Activated T-cell treated with anti-CD3 and anti-CD28 coated beads, Interleukin-2, amount 50 U/mL, for 1 hour (primary cell): ENCODE measurements around the gene PLCG2.

Source experiments
- DNase-seq: peaks from one replicate; pipeline ENCODE4 v3.0.0-alpha.2; 2020

The PLCG2 gene

DNA sequence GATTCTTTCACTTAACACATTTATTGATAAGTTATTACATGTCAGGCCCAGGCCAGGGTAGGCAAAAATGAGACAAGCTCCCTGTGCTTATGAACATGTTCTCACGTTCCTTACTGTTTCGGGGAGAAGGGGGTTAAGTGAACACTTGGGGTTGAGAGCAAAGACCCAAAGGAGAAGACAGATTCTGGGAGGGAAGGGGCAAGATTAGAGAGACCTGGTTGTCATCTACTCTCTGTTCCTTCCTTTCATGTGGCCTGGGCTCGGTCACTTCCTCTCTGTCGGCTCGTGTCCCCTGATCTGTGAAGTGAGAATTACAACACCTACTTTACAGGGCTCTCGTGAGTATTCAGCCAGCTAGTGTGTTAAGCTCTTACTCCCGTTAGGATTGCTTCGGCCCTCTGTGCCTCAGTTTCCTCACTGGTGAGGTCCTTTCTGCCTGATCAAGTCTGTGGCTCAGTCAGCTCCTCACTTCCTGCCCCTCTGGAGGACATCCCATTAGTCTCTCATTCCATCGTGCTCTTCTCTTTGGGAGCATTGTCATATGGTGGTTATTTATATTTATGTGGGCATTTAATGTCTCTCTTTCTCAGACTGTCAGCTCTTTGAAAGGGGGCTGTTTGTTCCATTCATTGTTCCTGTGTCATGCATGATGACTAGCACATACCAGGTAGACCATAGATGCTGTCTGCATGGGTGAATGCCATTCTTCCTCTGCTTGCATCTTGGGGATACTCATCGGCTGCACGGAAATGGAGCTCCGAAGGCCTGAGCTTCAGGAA is 38.9 kb downstream of the PLCG2 start:
- DNase-seq = no peak

DNA sequence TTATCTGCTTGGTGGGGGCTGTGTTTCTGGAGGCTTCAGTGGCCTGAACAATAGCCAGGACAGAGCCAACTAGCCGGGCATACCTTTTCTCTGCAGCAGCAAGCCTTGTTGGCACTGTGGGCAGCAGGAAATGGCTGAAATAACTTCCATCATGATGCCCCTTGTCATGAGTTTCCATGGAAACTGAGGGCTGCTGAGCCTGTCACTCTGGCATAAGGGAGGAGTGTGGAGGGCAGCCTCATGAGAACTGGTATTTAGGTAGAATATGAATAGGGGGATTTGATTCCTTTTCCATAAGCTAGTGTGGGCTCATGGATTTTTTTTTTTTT is 39.4 kb downstream of the PLCG2 start:
- DNase-seq = no peak

GRCh38 chr16:81818905-81819304 is 39.8 kb downstream of the PLCG2 start:
- DNase-seq = no peak

GRCh38 chr16:81821436-81822128 is 42.5 kb downstream of the PLCG2 start:
- DNase-seq = no peak

DNA sequence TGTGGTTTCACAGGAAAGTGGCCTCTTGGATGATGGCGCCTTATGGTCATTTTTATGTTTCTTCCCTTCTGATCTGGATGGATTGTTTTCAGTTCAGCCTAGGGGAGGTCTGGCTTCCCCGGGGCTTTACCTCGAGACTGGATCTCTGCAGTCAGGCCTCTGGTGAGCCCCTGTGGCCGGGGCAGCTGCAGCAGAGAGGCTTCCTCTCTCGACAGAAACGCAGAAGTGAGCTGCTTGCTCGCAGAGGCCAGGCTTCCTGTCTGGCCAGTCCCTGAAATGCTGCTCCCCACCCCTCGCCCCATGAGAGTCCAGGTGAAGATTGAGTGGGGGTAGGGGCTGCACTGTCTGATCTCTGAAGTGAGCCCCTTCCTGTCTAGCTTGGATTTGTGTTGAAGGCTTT is 44.0 kb downstream of the PLCG2 start:
- DNase-seq = no peak

DNA sequence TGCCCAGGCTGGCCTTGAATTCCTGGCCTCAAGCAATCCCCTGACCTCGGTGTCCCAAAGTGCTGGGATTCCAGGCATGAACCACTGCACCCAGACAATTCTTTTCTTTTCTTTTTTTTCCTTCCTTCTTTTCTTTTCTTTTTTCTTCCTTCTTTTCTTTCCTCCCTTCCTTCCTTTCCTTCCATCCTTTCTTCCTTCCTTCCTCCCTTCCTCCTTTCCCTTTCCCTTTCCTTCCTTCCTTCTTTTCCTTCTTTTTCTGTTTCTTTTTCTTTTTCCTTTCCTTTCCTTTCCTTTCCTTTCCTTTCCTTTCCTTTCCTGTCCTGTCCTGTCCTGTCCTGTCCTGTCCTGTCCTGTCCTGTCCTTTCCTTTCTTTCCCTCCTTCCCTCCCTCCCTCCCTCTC is 44.6 kb downstream of the PLCG2 start:
- no peak for DNase-seq

DNA sequence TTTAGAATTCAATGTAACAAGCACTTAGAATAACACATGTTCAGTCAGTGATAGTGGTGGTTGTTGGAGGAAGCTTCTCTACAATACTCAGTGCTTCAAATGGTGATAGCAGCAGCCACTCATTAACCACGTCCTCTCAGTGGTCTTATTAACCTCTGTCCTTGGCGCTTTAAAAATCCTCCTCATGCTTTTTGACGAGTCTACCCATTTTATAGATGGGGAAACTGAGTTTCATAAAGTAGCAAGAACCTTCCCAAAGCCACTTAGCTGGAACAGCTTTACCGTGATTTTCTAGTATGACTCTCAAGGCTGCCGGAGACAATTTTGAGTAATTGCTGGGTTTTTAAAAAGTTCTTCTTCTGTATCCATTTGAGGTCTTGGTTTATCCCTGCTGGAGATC is 47.4 kb downstream of the PLCG2 start:
- no peak for DNase-seq

- no peak for DNase-seq
Observed at GRCh38 chr16:81830845-81831540, 51.9 kb downstream of the PLCG2 start.

GRCh38 chr16:81831722-81832126 is 52.6 kb downstream of the PLCG2 start:
- DNase-seq = peak; percentile 36

DNA sequence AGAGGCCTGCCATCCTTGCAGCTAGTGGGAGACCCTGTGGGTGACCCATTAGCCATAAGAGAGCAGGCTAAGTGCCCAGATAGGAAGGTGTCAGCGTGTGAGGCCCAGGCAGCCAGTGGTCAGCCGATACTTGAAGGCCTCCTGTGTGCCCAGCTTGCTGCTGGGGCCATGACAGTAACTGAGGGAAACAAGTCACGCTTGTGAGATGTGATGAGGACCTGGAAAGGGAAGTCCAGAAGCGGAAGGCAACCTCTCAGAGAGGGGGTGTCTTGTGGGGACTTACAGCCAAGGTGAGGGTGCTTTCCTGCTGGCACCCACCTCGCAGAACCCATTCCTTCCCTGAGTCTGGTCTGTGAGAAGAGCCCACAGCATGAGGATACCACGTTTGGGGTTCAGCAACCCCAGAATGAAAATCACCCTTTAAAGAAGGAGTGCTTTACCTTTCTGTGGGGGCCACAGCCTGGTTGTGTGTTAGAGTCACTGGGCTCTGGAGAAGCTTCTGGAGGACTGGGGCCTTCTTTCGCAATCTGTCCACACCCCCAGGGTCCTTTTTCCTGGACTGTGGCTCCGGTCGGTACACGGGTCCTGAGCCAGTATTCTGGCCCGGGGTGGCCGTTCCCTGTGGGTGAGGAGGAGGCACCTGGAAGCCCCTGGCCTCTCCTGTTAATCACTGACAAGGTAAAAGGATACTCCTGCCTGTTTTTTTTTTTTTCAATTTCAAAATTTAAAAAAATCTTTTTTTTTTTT is 53.9 kb downstream of the PLCG2 start:
- DNase-seq = no peak

DNA sequence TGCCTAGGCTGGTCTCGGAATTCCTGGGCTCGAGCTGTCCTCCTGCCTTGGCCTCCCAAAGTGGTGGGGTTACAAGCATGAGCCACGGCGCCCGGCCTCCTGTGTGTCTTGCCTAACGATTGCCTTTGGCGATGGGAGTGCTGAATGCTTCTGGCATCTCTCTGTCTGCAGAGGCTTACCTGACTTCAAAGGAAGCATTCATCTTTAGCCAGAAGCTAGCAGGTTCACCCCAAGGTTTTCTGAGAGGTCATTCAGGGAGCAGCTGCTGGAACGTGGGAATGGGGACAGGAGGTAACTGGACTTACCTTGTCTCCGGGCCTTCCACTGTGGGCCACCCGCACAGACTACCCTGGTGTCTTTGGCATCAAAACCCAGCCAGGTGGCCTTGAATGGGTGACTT is 54.7 kb downstream of the PLCG2 start:
- no peak for DNase-seq

- DNase-seq = no peak
Observed at GRCh38 chr16:81834868-81835267, 55.8 kb downstream of the PLCG2 start.

DNA sequence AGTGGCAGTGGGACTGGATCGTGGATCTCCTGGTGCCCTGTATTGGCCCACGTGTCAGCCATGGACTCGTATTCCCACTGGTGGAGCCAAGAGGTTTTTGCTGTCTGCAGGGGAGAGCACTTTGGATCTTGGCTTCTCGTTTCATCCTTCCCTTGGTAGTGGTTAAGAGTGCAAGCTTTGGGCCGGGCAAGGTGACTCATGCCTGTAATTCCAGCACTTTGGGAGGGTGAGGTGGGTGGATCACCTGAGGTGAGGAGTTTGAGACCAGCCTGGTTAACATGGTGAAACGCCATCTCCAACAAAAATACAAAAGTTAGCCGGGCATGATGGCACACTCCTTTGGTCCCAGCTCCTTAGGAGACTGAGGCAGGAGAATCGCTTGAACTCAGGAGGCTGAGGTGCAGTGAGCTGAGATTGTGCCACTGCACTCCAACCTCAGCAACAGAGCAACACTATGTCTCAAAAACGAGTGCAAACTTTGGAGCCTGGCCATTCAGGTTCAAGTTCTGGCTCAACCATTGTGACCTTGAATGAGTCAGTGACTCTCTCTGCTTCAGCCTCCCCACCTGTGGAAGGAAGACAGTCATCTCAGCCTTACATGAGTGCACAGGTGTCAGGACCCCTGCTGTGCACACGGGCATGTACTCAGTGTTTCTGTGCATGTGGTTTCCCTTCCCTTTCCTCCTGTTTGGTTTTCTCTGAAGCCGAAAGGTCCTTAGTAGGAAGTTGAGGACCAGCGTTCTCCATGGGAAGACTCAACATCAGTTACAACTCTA is 57.4 kb downstream of the PLCG2 start:
- DNase-seq = no peak

DNA sequence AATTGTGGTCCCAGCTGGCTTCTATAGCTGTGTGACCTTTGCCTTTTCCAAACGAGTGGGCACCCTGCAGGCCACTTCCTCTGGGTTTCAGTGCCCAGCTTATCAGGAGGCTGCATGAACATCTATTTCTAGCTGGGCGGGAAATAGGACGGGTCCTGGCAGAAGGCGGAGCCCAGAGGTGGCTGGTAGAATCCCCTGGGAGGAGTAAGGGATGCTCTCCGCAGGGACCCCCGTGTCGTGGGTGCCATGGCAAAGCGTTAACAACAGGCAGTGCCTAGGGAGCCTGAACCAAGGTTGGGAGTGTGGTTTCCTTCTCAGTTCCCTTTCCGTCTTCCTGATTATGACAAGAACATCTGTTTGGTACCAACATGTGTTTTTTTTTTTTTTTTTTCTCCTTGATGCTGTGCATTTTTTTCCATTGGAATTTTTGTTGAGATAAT is 58.2 kb downstream of the PLCG2 start:
- no peak for DNase-seq

- DNase-seq = no peak
Observed at GRCh38 chr16:81838794-81839193, 59.7 kb downstream of the PLCG2 start.

- DNase-seq = no peak
Observed at GRCh38 chr16:81841722-81842121, 62.6 kb downstream of the PLCG2 start.

GRCh38 chr16:81842564-81843242 is 63.6 kb downstream of the PLCG2 start:
- no peak for DNase-seq

GRCh38 chr16:81843243-81843582 is 64.1 kb downstream of the PLCG2 start:
- no peak for DNase-seq

- DNase-seq = no peak
Observed at GRCh38 chr16:81843683-81844082, 64.6 kb downstream of the PLCG2 start.

DNA sequence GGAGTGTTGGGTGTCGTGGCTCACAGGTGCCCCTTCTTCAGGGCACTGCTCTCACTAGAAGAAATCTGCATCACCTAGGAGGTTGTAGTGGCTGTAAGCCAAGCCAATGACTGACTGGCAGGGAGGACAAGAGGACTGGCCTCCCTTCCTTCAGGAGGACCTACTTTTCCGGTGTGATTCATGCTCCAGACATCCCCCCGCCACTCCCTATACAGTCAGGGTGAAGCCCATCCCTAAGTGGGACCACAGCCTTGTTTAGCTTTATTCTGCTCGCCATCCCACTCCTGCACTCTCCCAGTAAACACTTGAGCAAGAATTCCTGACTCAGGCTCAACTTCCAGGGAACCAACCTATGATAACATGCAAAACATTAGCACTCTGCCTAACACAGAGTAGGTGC is 67.0 kb downstream of the PLCG2 start:
- DNase-seq = no peak

GRCh38 chr16:81848306-81848853 is 69.3 kb downstream of the PLCG2 start:
- DNase-seq = no peak
